Neuronal stem cell (in vitro differentiated cells): ENCODE results near the gene ERC1.

Source experiments
- DNase-seq: peaks from one replicate; pipeline ENCODE4 v3.0.0-alpha.2; 2013; ENCODE audit warnings: low spot score
- H2AFZ ChIP-seq: one replicate; pipeline ENCODE4 v1.6.1; 2013; ENCODE audit warnings: mild to moderate bottlenecking, low read length, inconsistent platforms
- H2AK5ac ChIP-seq: 2 replicates; pipeline ENCODE4 v1.6.1; 2013; ENCODE audit warnings: low read depth, mild to moderate bottlenecking, inconsistent platforms, low read length, moderate library complexity, mixed read lengths
- H2BK120ac ChIP-seq: 2 replicates; pipeline ENCODE4 v1.6.1; 2013; ENCODE audit warnings: low read depth, mild to moderate bottlenecking, inconsistent platforms, low read length, moderate library complexity, mixed read lengths
- H2BK12ac ChIP-seq: one replicate; pipeline ENCODE4 v1.6.1; 2013; ENCODE audit warnings: low read length, inconsistent platforms
- H2BK15ac ChIP-seq: 2 replicates; pipeline ENCODE4 v1.6.1; 2013; ENCODE audit warnings: mild to moderate bottlenecking, low read length, inconsistent platforms, mixed read lengths
- H2BK5ac ChIP-seq: one replicate; pipeline ENCODE4 v1.6.1; 2013; ENCODE audit warnings: inconsistent platforms, mild to moderate bottlenecking, low read length, moderate library complexity
- H3K14ac ChIP-seq: one replicate; pipeline ENCODE4 v1.6.1; 2013; ENCODE audit warnings: low read length, inconsistent platforms
- H3K18ac ChIP-seq: 2 replicates; pipeline ENCODE4 v1.6.1; 2013; ENCODE audit warnings: low read length, inconsistent platforms
- H3K23ac ChIP-seq: 2 replicates; pipeline ENCODE4 v1.6.1; 2013; ENCODE audit warnings: low read depth, mild to moderate bottlenecking, mixed read lengths, low read length, inconsistent platforms; ENCODE audit not compliant: poor library complexity
- H3K27ac ChIP-seq: replicated peaks from 3 replicates; pipeline ENCODE4 v1.5.1; 2013; ENCODE audit warnings: low read length, inconsistent platforms
- H3K27me3 ChIP-seq, 3 experiments: 2 replicates each; pipeline ENCODE4 v1.6.1; 2013; ENCODE audit warnings: low read length in 3 of 3, mild to moderate bottlenecking in 2 of 3, inconsistent platforms in 1 of 3, low read depth in 1 of 3, mixed read lengths in 1 of 3, moderate library complexity in 1 of 3; ENCODE audit not compliant: control insufficient read depth in 3 of 3, insufficient read depth in 3 of 3
- H3K36me3 ChIP-seq, 2 donors: replicated peaks in 1 of 2; 2 replicates each; pipeline ENCODE4 v1.6.1; 2013; ENCODE audit warnings: low read length in 2 of 2; ENCODE audit not compliant: control insufficient read depth in 2 of 2, insufficient read depth in 2 of 2
- H3K4ac ChIP-seq: 2 replicates; pipeline ENCODE4 v1.6.1; 2013; ENCODE audit warnings: inconsistent platforms, mild to moderate bottlenecking, low read length, moderate library complexity
- H3K4me1 ChIP-seq, 2 donors: 1 replicate in 1 of 2; 2 replicates in 1 of 2; pipeline ENCODE4 v1.6.1; 2013; ENCODE audit warnings: low read length in 2 of 2, low read depth in 1 of 2; ENCODE audit not compliant: control insufficient read depth in 2 of 2, insufficient read depth in 1 of 2
- H3K4me2 ChIP-seq: one replicate; pipeline ENCODE4 v1.6.1; 2013; ENCODE audit warnings: mild to moderate bottlenecking, low read length, inconsistent platforms; ENCODE audit not compliant: insufficient read depth, poor library complexity, severe bottlenecking
- H3K4me3 ChIP-seq, 2 donors: 2 replicates each; pipeline ENCODE4 v1.5.1; 2013; ENCODE audit warnings: low read length in 2 of 2, mild to moderate bottlenecking in 2 of 2, inconsistent platforms in 1 of 2, moderate library complexity in 1 of 2
- H3K79me1 ChIP-seq: one replicate; pipeline ENCODE4 v1.6.1; 2013; ENCODE audit warnings: low read depth, mild to moderate bottlenecking, inconsistent platforms, low read length, moderate library complexity
- H3K9ac ChIP-seq: one replicate; pipeline ENCODE4 v1.6.1; 2013; ENCODE audit warnings: mild to moderate bottlenecking, low read depth, low read length, inconsistent platforms; ENCODE audit not compliant: poor library complexity
- H3K9me3 ChIP-seq, 2 donors: replicated peaks in 1 of 2; 2 replicates each; pipeline versions ENCODE3 to v1.6.1; 2013; ENCODE audit warnings: low read length in 2 of 2, mild to moderate bottlenecking in 2 of 2, inconsistent platforms in 1 of 2, low read depth in 1 of 2, mixed read lengths in 1 of 2, moderate library complexity in 1 of 2; ENCODE audit not compliant: control insufficient read depth in 2 of 2, insufficient read depth in 1 of 2
- H4K8ac ChIP-seq: one replicate; pipeline ENCODE4 v1.6.1; 2013; ENCODE audit warnings: low read depth, mild to moderate bottlenecking, inconsistent platforms, low read length, moderate library complexity
- H4K91ac ChIP-seq: one replicate; pipeline ENCODE4 v1.6.1; 2013; ENCODE audit warnings: low read length, low read depth, mild to moderate bottlenecking, inconsistent platforms; ENCODE audit not compliant: poor library complexity
- WGBS, 2 donors: extraction: QIAGEN DNeasy Blood & Tissue Kit; methylation state at CpG; one replicate each; pipeline ENCODE4 v1.1.7; 2013; ENCODE audit warnings: missing lambda C conversion rate in 2 of 2, mixed read lengths in 1 of 2; ENCODE audit not compliant: insufficient read length in 2 of 2, insufficient replicate concordance in 1 of 2; ENCODE audit errors: extremely low coverage in 2 of 2; 5-methylcytosine and 5-hydroxymethylcytosine counted together

Gene ERC1

DNA sequence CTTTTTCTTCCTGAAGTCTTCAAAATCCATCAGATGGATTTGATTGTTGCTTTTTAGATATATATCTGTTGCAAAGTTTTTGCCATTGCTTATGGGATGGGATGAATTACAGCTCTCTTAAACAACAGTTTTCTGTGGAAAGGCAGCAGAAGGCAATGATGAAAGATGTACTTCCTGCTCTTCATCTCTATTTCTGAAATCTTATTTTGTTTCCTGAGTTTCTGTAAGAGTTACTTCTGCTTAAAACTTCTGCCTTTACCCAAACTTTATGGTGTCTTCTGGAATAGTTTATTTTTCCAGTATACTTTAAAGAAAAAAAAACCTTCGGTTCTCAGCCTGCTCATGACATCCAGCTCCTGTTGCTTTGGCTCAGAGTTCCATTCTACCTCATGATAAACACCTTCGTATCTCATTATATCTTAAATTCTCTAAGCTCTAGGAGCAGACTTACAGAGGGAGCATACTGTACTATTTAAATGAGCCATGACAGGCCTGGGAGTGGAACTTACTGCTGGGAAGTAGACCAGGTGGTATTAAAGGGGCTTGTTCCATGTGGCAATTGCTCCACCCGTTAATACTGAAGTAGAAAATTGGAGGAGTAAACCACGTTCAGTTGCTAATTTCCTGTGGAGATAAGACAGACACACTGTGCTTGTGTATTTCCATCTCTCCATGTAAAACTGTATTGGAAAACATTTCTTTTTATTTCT, 314.9 kb downstream of the ERC1 start:
- no peak overlapping the region for H2AFZ ChIP-seq
- H3K36me3 ChIP-seq: no peaks in the 10 kb centered on the region
- H3K4ac ChIP-seq: no peak overlapping the region
- H3K4me1 ChIP-seq: no peaks in the 10 kb centered on the region
- no peaks in the 10 kb centered on the region for H3K9me3 ChIP-seq
- H3K27ac ChIP-seq: no peak overlapping the region
- H3K79me1 ChIP-seq: no peaks in the 10 kb centered on the region
- H4K8ac ChIP-seq: no peak overlapping the region
- no peak overlapping the region for H2BK120ac ChIP-seq
- no peak overlapping the region for H3K9ac ChIP-seq
- DNase-seq: no peak
- no peaks in the 10 kb centered on the region for H3K27me3 ChIP-seq
- H2AK5ac ChIP-seq: no peak overlapping the region
- H3K23ac ChIP-seq: no peak overlapping the region
- no peak overlapping the region for H4K91ac ChIP-seq
- no peak overlapping the region for H2BK12ac ChIP-seq
- H3K14ac ChIP-seq: no peak overlapping the region
- H3K4me2 ChIP-seq: no peak overlapping the region
- no peak overlapping the region for H2BK15ac ChIP-seq
- H3K18ac ChIP-seq: no peak overlapping the region
- no peak overlapping the region for H2BK5ac ChIP-seq
- H3K4me3 ChIP-seq: no peak overlapping the region
- WGBS, 2 donors: no CpG with 5 or more reads among the region's 4 CpGs

GRCh38 chr12:1306817-1307216, 315.8 kb downstream of the ERC1 start:
- Histone ChIP-seq H3K4me1 (no peaks in the 10 kb centered on the region), H4K8ac (no peak overlapping the region), H3K18ac (no peak overlapping the region), H2BK15ac (no peak overlapping the region), H2BK120ac (no peak overlapping the region), H3K9me3 (no peaks in the 10 kb centered on the region), H3K36me3 (no peaks in the 10 kb centered on the region), H2AK5ac (no peak overlapping the region), H3K27ac (no peak overlapping the region), H3K27me3 (no peaks in the 10 kb centered on the region), H3K9ac (no peak overlapping the region), H3K14ac (no peak overlapping the region), H3K79me1 (no peaks in the 10 kb centered on the region), H4K91ac (no peak overlapping the region), H2BK12ac (no peak overlapping the region), H3K23ac (no peak overlapping the region), H3K4me2 (no peak overlapping the region), H2BK5ac (no peak overlapping the region), H3K4ac (no peak overlapping the region), H3K4me3 (no peak overlapping the region), H2AFZ (no peak overlapping the region)
- no peak for DNase-seq
- no CpG with 5 or more reads among the region's 4 CpGs for WGBS, 2 donors

- no CpG with 5 or more reads among the region's 1 CpG for WGBS, 2 donors
- Histone ChIP-seq H4K8ac (no peak overlapping the region), H3K4ac (no peak overlapping the region), H3K27me3 (no peaks in the 10 kb centered on the region), H2BK12ac (no peak overlapping the region), H3K23ac (no peak overlapping the region), H3K4me3 (no peak overlapping the region), H2AK5ac (no peak overlapping the region), H4K91ac (no peak overlapping the region), H3K36me3 (no peaks in the 10 kb centered on the region), H3K18ac (no peak overlapping the region), H3K9ac (no peak overlapping the region), H3K4me2 (no peak overlapping the region), H2BK15ac (no peak overlapping the region), H2AFZ (no peak overlapping the region), H3K14ac (no peak overlapping the region), H3K27ac (no peak overlapping the region), H3K9me3 (no peaks in the 10 kb centered on the region), H3K4me1 (no peaks in the 10 kb centered on the region), H2BK120ac (no peak overlapping the region), H2BK5ac (no peak overlapping the region), H3K79me1 (no peaks in the 10 kb centered on the region)
- DNase-seq: no peak
Measured at GRCh38 chr12:1307796-1308195, 316.8 kb downstream of the ERC1 start.

DNA sequence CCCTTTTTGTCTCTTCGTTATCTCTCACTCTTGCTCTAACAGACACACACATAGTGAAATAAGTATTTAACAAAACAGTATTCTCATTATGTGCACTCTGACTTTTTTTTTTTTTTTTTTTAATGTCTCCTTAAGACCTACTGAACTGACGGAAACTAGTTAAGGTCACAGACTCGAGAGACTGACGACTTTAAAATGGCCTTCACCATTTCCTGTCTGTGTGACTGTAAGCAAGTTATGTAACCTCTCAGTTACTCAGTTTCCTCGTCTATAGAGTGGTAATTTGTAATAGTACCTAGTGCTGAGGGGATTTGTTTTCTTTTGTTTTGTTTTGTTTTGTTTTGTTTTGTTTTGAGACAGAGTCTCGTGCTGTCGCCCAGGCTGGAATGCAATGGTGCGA, 318.6 kb downstream of the ERC1 start:
- no peak overlapping the region for H2AK5ac ChIP-seq
- no peak overlapping the region for H3K27ac ChIP-seq
- no peak overlapping the region for H2BK12ac ChIP-seq
- no peak overlapping the region for H2AFZ ChIP-seq
- H2BK120ac ChIP-seq: no peak overlapping the region
- no peaks in the 10 kb centered on the region for H3K79me1 ChIP-seq
- H2BK5ac ChIP-seq: no peak overlapping the region
- H3K36me3 ChIP-seq: no peaks in the 10 kb centered on the region
- no peak overlapping the region for H3K23ac ChIP-seq
- H2BK15ac ChIP-seq: no peak overlapping the region
- no peaks in the 10 kb centered on the region for H3K4me1 ChIP-seq
- DNase-seq: no peak
- H3K4me2 ChIP-seq: no peak overlapping the region
- H3K9ac ChIP-seq: no peak overlapping the region
- WGBS, 2 donors: no CpG with 5 or more reads among the region's 8 CpGs
- H4K91ac ChIP-seq: no peak overlapping the region
- no peak overlapping the region for H4K8ac ChIP-seq
- H3K14ac ChIP-seq: no peak overlapping the region
- H3K4me3 ChIP-seq: no peak overlapping the region
- H3K27me3 ChIP-seq: no peaks in the 10 kb centered on the region
- H3K4ac ChIP-seq: no peak overlapping the region
- peaks cover 0 to 8% of the 10 kb centered on the region in 2 donors for H3K9me3 ChIP-seq
- H3K18ac ChIP-seq: no peak overlapping the region
